Measurements from ENCODE around the gene PF4V1.

GRCh38 chr4:73839071-73839470 lies 14.0 kb upstream of the PF4V1 start:
- TF ChIP-seq TAF1 (IDR thresholded peaks at IDR 0.05; ENCODE audit: borderline replicate concordance, insufficient read depth, low read length) (no peak), POLR2AphosphoS5 (IDR thresholded peaks at IDR 0.05; ENCODE audit: low read depth, low read length) (no peak)

All from PFSK-1 (cell line).